ENCODE data around the gene DNAH10.

The DNAH10 gene

DNA sequence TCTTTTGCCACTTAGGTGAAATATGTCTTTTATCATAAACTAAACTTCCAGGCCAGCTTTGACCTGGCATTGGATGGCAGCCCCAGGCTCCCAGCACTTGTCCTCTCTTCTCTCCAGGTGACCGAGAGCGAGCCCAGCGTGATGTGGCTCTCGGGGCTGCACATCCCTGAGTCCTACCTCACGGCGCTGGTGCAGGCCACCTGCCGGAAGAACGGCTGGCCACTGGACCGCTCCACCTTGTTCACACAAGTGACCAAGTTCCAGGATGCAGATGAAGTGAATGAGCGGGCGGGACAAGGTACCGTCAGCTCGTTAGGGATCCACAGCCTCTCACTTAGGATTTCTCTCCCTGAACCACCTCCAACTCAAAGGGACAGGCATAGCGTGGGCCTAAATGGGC, 171.1 kb downstream of the DNAH10 start:
- no peak for DNase-seq (ENCODE audit: low read depth in 3 of 3)

DNA sequence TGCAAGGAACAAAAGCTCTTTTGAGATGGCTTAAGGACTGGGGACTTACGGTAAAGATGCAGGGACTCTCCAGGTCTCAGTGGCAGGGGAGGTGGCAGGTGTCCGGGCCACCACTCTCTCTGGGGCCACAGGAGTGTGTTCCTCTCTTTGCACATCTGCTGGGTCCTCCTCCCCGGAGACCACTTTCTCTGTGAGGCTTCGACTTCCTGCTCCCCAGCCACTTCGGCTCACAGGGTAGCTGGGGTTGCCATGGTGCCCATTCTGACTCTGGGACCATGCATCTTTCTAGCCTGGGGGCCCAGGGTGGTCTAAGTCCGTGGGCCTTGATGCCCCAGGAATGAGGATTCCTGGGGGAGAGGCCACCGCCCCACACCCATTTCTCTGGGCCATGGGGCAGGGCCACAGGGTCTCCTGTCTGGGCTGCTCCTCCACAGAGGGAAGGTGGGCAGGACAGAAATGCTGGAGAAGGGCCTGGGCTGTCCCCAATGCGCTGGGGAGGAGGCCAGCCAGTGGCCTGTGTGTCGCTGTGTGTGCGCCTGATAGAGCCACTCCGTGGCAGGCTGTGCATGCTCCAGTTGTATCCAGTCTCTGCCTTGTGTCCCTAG, 172.0 kb downstream of the DNAH10 start:
- DNase-seq (ENCODE audit: low read depth in 3 of 3): no peak

DNA sequence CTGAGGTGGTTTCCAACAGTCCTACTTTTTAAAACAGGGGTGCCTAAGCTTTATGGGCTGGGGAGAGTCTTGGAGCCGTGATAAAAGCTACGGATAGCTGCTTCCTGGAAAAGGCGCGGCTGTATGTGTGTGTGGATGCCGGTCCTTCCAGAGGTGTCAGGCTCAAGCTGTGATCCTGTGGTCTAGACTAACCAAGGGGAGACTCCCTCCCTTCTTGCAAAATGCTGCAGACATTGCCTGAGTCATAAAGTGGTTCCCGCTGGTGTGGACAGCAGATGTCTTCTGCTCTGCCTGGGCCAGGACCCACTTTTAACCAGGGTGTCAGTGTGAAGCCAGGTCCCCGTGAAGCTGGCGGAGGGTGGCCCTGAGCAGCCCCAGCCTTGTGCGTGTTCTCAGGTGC, 172.7 kb downstream of the DNAH10 start:
- DNase-seq (ENCODE audit: low read depth in 3 of 3): no peak

DNA sequence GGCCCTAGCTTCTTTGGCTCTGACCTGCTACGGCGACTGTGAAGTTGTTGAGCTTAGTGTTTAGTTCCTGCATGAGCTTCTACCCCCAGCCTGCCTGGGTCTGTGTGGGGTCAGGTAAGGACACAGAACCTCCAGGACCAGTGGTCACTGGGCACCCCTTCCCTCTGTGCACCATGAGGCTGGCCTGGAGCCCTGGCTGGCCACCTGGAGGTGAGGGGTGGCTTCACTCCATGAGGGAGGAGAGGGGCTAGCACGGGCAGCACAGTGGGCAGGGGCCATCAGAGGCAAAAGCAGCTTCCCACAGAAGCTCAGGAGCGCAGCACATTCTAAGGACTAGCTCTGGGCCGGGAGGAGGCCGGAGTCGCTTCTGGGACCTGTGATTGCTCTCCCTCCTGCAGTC, 173.9 kb downstream of the DNAH10 start:
- DNase-seq (ENCODE audit: low read depth in 3 of 3): no peak

DNA sequence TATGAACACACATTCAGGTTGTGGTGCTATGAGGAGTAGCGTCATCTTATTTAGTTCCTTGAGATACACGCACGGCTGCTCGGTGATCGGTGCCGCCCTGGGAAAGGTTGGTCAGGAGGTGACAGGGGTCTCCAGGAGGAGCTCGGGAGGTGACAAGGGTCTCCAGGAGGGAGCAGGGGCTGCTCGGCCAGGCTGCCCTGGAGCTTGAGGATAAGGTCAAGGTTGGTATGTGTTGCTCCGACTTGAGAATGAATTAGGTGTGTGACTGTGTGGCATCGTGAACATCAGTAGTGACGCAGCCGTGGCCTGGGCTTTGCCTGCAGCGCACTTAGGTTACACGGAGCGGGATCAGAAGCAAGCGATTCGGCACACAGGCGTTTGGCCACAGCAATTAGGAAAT, 174.4 kb downstream of the DNAH10 start:
- no peak for DNase-seq (ENCODE audit: low read depth in 3 of 3)

DNA sequence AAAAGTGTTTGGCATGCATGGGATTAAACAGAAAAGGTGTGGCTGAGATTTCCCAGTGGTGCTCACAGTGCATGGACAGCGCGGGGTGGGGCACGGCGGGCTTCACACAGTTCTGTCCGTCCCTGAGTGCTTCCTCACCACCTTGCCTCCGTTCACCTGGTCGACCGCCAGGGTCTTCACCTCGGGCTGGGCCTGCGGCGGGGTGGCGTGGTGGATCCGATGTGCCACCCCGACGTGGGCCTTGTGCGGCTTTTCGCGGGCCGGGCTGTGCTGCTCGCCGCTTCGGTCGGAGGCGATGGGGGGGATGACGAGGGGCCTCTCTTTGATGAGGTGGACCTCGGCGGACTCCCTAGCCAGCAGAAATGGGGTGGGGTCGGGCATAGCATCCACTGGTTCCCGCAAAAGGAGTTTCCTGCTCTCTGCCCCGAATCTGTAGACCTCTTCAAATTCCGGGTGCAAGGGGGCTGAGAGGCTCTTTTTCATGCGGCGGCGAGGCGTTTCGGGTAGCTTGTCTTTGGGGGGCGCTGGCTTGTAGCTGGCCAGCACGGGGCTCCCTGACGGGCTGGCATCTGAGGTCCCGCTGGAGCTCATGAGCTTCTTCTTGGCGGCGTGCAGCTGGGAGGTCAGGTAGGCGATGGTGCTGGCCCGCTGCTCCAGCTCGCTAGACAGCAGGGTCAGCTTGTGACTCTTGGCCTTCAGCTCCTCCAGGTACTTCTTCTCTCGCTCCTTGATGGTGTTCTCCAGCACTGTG, 175.0 kb downstream of the DNAH10 start:
- DNase-seq (ENCODE audit: low read depth in 3 of 3): no peak

DNA sequence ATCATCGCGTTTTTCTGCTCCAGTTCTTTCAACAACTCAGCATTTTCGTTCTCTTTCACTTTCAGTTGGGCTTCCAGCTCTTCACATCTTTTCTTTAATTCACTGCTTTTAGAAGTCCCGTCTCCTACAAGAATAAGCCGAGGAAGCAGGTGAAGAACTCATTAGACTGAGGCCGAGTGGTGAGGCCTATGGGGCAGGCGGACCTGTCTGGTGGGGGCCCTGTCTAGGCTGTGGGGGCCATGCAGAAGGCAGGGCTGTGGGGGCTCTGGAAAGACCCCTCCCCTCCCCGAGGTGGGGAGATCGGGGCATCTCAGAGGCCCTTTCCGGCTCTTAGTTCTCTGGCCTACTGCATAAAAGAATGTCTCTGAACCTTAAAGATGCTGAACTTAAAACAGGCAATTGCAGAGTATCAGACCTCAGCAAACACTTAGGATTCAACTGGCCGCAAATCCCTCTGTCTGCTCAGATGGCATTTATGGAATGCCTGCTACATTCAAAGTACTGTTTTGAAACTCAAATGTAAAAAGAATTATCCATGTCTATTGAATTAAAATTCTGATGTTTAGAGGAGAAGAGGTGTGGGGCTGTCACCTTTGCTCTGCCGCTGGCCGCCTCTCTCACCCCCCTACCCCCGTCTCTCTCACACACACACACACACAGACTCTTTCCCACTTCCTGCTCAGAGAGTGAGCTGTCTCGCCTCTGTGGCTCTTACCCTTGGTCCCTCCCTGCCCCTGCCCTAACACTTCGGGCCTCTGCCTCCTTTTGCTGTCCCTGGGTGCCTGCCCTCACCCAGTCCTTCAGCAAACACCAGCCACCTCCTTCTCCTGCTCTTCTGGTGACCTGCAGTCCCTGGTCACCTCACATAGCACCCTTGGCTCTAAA, 175.8 kb downstream of the DNAH10 start:
- DNase-seq (ENCODE audit: low read depth in 3 of 3): peak in 1 of 3 experiments; percentile 37

DNA sequence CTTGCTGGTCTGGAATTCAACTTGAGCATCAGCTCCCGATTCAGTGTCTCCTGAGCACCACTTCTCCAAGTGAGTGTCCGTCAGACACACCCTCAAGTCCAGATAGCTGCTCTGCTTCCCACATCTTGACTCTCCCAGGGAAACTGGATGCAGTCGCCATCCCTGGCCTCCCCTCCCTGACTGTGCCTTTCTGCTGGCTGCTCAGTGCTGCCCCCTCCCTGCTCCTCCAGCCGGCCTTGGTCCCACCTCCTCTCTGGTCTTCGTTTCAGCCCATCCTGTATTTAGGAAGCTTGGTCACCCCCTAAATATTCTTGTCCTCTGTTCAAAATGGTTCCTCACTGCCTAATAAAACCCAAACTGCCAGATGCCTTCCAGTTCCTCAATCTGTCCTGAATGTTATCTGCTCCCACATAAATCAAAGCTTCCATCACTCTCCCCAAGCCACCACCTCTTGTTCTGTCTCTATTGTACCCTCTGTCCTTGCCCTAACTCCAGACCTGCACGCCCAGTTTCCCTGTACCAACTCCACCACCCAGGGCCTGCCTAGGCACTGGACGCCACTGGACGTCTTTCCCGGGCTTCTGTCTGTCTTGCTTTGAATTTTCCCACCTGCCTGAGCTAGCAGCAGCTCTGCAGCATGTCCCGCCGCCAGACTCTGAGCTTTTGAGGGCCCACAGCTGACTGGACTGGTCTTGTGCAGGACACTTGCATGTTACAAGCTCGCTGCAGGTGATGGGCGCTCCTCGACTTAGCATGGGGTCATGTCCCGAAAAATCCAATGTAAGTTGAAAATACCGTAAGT, 176.8 kb downstream of the DNAH10 start:
- peak in 1 of 3 experiments; percentile 16 for DNase-seq (ENCODE audit: low read depth in 3 of 3)

DNA sequence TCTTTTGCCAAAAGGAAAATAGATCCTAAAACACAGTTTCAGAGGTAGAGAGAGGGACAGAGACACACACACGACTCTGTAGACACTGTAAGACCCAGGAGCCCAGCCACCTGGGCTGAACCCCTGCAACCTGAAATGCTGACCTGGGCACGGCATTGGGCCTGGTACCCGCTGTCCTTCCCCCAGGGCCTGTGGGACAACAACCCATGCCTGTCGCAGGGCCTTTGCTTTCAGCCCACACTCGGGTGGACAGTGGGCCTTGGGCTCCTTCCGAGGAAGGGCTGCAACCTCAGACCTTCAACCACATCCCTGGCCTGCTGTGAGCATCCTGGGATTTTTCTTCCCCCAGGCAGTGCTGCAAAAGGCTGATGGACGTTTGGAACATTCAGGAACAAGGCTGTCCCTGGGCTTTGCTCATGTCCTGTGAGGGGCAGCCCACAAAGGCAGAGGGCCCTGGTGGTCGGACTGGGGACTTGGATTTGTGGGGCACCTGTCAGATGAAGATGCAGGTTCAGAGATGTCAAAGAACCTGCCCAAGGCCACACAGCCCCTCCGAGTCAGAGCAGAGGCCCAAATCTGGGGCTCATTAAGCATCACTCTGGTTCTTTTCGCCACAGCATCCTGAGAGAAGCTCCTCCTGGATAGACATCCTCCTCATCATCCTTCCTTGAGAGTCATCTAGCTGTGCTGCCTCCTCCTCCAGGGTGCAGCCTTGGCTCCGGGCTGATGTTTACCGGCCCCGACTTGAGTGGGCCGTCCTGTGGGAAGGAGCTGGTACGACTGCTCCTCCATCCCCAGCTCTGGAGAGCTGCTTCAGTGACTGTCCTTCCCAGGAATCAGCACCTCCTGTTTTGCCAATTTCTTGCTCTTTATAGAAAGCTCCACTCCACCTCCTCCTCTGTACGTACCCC, 177.9 kb downstream of the DNAH10 start:
- DNase-seq (ENCODE audit: low read depth in 3 of 3): no peak

DNA sequence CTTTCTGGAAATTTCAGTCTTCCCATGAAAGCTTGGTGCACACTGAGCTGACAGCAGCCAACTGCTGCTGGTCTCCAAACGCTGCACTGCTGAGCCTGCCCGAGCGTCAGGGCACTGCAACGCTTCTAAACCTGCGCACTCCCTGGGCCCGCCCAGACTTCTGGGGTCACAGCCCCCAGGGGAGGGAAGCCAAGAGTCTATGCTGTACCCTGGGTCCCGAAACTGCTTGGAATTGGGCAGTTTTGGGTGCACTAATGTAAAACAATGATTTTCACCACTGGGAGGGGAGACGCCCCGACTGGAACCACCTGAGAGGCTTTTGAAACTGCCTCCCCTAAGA, 178.5 kb downstream of the DNAH10 start:
- DNase-seq (ENCODE audit: low read depth in 3 of 3): no peak

DNA sequence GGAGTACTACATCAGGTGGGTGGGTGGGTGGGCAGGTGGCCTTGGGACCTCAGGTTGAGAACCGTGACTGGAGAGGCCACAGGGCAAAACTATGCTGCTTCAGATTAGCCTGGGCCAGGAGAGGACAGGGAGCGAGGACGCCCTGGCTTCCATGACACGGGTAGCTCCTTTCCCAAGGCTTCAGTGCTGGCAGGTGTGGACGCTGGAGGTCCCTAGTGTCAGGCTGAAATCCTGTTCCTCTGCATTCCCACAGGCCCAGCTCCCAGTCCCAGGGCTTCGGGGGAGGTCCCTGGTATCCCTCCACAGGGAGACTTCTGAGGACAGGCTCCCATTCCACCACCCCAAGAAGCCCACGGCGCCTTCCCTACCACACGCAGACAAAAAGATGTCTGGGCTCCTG, 178.9 kb downstream of the DNAH10 start:
- no peak for DNase-seq (ENCODE audit: low read depth in 3 of 3)

DNA sequence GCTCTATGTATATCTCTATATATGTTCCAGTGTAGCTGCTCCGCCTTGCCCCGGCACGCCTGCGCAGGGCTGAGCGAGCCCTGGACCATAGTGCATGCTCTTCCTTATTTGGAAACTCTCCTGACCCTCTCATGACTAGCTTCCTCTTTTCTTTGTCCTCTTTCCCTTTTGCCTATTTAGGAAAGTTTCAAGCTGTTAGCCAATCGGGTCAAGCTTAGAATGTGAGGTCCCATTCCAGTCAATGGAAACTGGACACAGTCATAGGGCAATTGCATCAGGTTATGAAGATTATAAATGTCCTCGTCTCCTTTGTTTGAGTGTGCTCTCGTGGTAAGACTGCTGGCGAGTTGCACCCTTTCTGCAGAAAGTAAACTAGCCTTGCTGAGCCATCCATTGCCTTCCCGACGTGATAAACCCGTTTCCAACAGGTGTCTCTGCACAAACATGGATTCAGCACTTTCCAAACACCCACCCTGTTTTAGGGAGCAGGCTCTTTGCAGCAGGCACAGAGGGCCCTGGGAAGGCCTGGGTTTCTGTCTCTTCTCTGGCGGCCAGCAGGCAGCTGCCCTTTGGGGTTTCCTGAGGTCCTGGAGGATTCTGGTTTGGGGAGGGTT, 179.6 kb downstream of the DNAH10 start:
- DNase-seq (ENCODE audit: low read depth in 3 of 3): no peak

DNA sequence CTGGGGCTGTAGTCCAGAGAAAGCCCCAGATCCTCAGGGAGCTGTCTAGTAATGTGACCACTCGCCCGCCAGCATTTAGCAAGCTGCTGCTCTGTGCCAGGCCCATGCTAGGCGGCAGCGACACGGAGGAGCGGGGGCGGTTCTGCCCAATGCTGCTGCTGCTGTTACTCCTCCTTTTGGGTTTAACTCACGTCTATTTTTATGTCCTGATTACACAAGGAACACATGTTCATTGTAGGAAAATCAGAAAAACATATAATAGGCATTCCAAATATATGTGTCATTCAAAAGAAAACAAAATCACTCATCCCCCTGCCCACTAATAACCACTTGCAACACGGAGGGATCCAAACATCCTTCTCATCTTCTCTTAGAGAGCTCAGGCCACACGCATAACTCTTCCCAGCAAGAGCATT, 180.1 kb downstream of the DNAH10 start:
- no peak for DNase-seq (ENCODE audit: low read depth in 3 of 3)

DNA sequence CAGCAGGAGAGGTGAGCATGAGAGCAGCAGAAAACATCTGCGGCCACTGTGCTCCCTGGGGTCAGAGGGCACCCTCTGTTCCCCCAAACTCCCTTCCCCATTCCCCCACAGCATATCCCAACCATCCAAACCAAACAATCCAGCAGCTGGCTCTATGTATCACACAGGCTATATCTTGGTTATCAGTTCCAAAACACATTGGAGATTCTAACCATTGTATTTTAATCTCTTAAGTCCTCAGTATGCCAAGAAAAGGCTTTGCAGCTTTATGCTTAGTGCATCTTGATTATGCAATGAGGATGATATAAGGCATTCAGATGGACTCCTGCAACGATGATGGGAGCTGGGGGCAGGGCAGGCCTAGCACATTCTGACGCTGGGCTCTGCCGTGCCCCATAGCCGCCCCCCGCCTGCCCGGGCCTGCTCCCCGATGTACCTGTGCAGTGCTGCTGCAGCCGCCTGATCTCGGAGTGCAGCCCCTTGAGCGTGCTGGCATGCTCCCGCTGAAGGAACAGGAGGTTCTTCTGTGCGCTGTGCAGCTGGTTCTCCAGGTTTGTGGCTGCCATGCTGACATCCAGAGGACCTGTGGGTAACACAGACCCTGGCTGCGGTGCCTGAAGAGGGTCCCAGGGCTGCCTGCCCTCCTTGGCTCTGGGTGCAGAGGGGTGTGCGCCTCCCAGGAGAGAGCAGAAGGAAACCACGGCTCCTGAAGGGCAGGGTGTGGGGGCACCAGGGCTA, 181.0 kb downstream of the DNAH10 start:
- no peak for DNase-seq (ENCODE audit: low read depth in 3 of 3)

DNA sequence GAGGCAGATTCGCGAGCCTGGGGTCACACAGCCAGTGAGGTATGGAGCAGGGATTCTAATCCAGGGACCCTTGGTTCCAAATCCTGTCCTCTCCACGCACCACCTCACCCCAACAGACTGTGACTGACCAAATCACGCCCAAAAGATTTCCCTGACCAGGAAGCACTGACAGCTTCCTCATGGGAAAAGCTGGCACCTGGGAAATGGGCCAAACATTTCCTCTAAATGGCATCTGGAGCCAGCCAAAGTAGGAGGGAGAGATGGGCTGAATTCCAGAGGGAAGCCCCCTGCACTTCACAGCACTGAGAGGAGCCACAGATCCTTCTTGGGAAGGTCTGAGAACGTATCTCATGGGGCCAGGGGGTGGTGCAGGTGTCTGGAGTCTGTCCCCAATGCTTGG, 181.7 kb downstream of the DNAH10 start:
- no peak for DNase-seq (ENCODE audit: low read depth in 3 of 3)

DNA sequence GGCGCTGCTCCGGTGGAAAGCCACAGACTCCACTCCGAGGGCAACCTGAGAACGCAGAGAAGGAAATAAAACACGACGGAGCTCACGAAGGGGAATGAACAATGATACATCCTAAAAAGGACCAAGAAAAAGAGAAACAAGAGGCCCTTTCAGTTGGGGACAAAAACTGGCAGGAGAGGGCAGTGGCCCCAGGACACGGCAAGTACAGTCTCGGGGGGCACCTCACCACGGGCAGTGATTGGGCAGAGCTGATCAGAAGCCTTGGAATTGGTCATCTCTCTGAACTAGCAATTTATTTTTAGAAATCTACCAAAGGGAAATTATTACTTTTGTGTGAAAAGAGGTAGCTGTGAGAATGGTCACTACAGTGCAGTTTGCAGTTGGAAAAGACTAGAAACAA, 182.6 kb downstream of the DNAH10 start:
- no peak for DNase-seq (ENCODE audit: low read depth in 3 of 3)

DNA sequence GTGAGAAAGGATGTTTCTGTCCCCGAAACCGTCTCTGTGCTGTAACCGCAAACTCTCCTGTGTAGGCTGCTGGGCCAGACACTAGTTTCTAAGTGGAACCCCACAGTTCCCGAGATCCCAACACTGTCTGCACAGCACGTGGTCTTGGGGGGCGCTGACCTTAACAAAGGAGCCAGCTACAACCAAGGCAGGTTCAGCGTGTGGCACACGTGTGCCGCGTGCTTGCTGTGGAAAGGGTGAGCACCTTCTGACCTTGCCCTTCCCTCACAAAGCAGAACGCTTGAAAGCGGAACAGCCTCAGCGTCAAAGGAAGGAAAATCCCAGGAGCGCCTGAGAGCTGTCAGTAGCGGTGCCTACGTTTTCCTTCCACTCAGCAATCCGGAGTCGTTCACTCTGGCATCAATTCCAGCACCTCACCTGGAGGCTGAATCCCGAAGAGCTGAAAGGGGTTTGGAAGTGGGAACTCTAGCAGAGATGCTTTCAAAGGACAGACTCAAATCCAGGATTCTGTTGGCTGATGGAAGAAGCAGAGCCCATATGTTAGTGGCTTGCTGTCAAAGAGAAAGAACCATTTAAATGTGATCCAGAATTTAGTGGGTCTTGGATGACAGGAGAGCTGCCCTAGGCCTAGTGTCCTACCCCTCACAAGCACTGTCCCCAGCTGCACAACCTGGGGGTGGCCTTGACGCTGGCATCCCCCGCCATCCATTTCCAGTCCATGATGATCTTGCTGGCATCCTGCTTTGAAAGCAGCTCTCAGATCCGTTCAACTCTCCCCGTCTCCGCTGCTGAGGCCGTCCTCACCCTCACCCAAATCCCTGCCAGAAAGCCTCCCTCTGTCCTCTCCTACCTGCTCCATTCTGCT, 183.4 kb downstream of the DNAH10 start:
- no peak for DNase-seq (ENCODE audit: low read depth in 3 of 3)

DNA sequence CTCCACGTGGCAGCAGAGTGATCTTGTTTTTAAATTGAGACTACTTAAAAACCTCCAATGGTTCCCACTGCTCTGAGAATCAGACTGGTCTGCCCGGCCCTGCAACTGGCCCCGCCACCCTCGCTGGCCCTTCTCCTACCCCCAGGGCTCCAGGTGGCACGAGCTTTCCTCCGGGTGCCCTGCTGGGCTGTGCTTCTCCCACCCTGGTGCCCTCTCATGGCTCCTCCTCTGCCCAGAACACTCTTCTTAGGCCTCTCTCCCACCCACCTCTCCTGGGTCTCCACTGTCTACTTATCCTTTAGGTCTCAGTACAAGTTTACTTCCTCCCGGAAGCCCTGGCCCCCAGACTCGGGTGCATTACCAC, 184.0 kb downstream of the DNAH10 start:
- no peak for DNase-seq (ENCODE audit: low read depth in 3 of 3)

All from stimulated activated CD4-positive, alpha-beta T cell treated with anti-CD3 and anti-CD28 coated beads, TNF-alpha, amount 100 ng/mL, for 24 hours (primary cell).